Mucosa of descending colon (tissue), 3 donors: ENCODE measurements around the gene DCC. TPM values are rescaled to one million over a fixed set of nuclear protein-coding genes. Genes with fewer than 3 reads are reported as not detected.

ENCODE experiments used
- ATAC-seq: fragments of 200-7000 bp; cut with Tn5 transposase; one replicate; pipeline ENCODE4 v1.9.1; 2020; ENCODE audit warnings: mild to moderate bottlenecking, moderate library complexity
- DNase-seq, 3 donors: peaks; one replicate each; pipeline ENCODE4 v3.0.0-alpha.2; 2020
- H3K36me3 ChIP-seq: fragments of 200-600 bp; one replicate; pipeline ENCODE4 v1.8.0; 2021; ENCODE audit warnings: low read depth, mild to moderate bottlenecking
- H3K4me1 ChIP-seq: fragments of 200-600 bp; one replicate; pipeline ENCODE4 v1.8.0; 2021; ENCODE audit warnings: low read depth, mild to moderate bottlenecking
- H3K4me3 ChIP-seq: fragments of 200-600 bp; one replicate; pipeline ENCODE4 v1.8.0; 2021; ENCODE audit warnings: mild to moderate bottlenecking
- H3K9me3 ChIP-seq: fragments of 200-600 bp; one replicate; pipeline ENCODE4 v1.8.0; 2021; ENCODE audit warnings: mild to moderate bottlenecking
- CTCF ChIP-seq: fragments of 200-600 bp; IDR thresholded peaks from one replicate; pipeline ENCODE4 v1.8.0; 2022; ENCODE audit warnings: antibody characterized with exemption, mild to moderate bottlenecking
- intact Hi-C, 2 donors: fragments of 100-400 bp; cut with DNase I in 1 of 2; cut with micrococcal nuclease in 1 of 2; formaldehyde crosslinking; loops; one replicate each; pipeline versions ENCODE4 v1.11.0 to v1.11.1; 2022; cut with DNase I, micrococcal nuclease
- total RNA-seq, 3 donors: library from RNA; stranded (reverse); fragmentation: NEBNext Ultra II Directional in 2 of 3; extraction: Animal tissue kit (Norgen Biotek cat#: 25700) in 2 of 3; gene quantifications; one replicate each; pipeline versions ENCODE4 v1.2.1 to v1.2.4, GENCODE V29; 2021 to 2023
- donor health status: DM: no; HTN: no; CAD: no; lungs with moderate emphysema.
- donor health status: DM: no; HTN: no; CAD: no.
- donor health status: DM: no; HTN: yes; CAD: no.

The DCC gene
- total RNA-seq, 3 donors from 2014 or later: 0.26 to 1.3 (median 0.34) TPM

GRCh38 chr18:53165770-53166169, 825.8 kb downstream of the DCC start:
- DNase-seq (no peak), ATAC-seq (no peak)
- intact Hi-C loops: no loop called here
- no peak overlapping the region for H3K4me3 ChIP-seq
- no peaks in the 10 kb centered on the region for H3K9me3 ChIP-seq
- no peaks in the 10 kb centered on the region for H3K36me3 ChIP-seq
- no peaks in the 10 kb centered on the region for H3K4me1 ChIP-seq
- no peak for TF ChIP-seq CTCF

GRCh38 chr18:53169346-53169745, 829.3 kb downstream of the DCC start:
- H3K9me3 ChIP-seq: no peaks in the 10 kb centered on the region
- no peak for TF ChIP-seq CTCF
- no peaks in the 10 kb centered on the region for H3K36me3 ChIP-seq
- no peak overlapping the region for H3K4me3 ChIP-seq
- DNase-seq (no peak), ATAC-seq (no peak)
- intact Hi-C loops: no loop called here
- no peaks in the 10 kb centered on the region for H3K4me1 ChIP-seq

GRCh38 chr18:53191634-53192033, 851.6 kb downstream of the DCC start:
- H3K9me3 ChIP-seq: no peaks in the 10 kb centered on the region
- no peak for TF ChIP-seq CTCF
- no peak for ATAC-seq
- no peak overlapping the region for H3K4me3 ChIP-seq
- no peaks in the 10 kb centered on the region for H3K4me1 ChIP-seq
- DNase-seq: no peak
- intact Hi-C loops: no loop called here
- H3K36me3 ChIP-seq: no peaks in the 10 kb centered on the region

- Histone ChIP-seq H3K9me3 (no peaks in the 10 kb centered on the region), H3K36me3 (no peaks in the 10 kb centered on the region), H3K4me1 (no peaks in the 10 kb centered on the region), H3K4me3 (no peak overlapping the region)
- DNase-seq: no peak
- intact Hi-C loops: no loop called here
- ATAC-seq: no peak
- no peak for TF ChIP-seq CTCF
These were observed 853.9 kb downstream of the DCC start for GRCh38 chr18:53193870-53194269.

- Histone ChIP-seq H3K36me3 (no peaks in the 10 kb centered on the region), H3K9me3 (no peaks in the 10 kb centered on the region), H3K4me1 (no peaks in the 10 kb centered on the region), H3K4me3 (no peak overlapping the region)
- TF ChIP-seq CTCF: no peak
- ATAC-seq (no peak), DNase-seq (no peak)
- intact Hi-C loops: no loop called here
These were observed 879.9 kb downstream of the DCC start for GRCh38 chr18:53219853-53220252.

- intact Hi-C loops: no loop called here
- no peak for TF ChIP-seq CTCF
These were observed 884.3 kb downstream of the DCC start for GRCh38 chr18:53224128-53224778.

More at GRCh38 chr18:53224128-53224778, 884.3 kb downstream of the DCC start:
- no peaks in the 10 kb centered on the region for H3K9me3 ChIP-seq
- ATAC-seq (no peak), DNase-seq (no peak)
- H3K4me1 ChIP-seq: no peaks in the 10 kb centered on the region
- no peak overlapping the region for H3K4me3 ChIP-seq
- H3K36me3 ChIP-seq: no peaks in the 10 kb centered on the region
